Right renal cortex interstitium (tissue), 3 donors: ENCODE data around the gene FAR1. TPM values are rescaled to one million over a fixed set of nuclear protein-coding genes. Genes with fewer than 3 reads are reported as not detected.
A peak's percentile ranks its signal among the peaks of the same experiment; 100 is the strongest.
"Not testable (repeated sequence)": the region's sequence is repeated elsewhere in the genome, so short reads cannot be mapped to it uniquely, and the experiment has no call there.

Experiments
- DNase-seq, 3 donors: peaks; one replicate each; pipeline ENCODE4 v3.0.0-alpha.2; 2013; ENCODE audit warnings: low read depth in 3 of 3, low spot score in 2 of 3
- polyA plus RNA-seq, 3 donors: library from polyadenylated mRNA; unstranded; fragments of 120-200 nt; gene quantifications; one replicate each; pipeline ENCODE4 v1.2.1, GENCODE V29; 2013; ENCODE audit not compliant: insufficient read length in 3 of 3

The FAR1 gene
- polyA plus RNA-seq = 10 to 100 TPM; 61.0 to 74.1 (median 71.4) TPM

DNA sequence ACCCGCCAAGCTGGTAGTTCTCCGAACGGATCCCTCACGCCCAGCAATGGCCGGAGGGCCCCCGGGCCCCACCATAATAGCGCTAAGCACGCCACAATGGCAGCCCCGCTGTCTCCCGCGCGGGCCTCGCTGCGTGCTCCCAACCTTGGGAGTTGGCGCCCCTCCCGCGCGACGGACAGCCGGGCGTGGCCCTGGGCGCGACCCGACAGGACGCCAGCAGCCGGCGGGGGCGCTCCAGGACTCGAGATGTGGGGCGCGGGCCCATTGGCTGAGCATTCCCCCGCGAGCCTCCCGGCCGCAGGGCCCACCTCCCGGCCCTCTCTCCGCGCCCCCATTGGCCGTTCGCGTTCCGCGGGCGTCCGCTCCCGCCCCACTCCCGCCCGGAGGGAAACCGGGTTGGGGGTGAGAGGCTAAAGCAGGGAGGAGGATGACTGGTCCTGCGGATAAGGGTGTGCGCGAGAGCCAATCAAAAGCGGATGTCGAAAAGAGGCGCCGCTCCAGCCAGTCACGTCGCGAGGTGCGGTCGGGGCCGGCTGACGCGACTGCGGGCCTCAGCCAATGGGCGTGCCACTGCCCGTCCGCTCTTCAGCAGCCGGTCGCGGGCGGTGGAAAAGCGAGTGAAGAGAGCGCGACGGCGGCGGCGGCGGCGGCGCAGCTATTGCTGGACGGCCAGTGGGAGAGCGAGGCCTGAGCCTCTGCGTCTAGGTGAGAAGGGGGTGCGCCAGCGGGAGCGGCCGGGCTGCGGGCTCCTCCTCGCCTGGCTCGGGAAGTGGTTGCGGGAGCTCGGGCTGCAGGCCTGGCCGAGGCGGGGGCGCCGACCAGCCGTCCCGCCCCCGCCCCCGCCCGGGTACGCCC is at the start of gene FAR1:
Gene FAR1 (plus strand): TSS at position 567 of the 855 bp plus-strand sequence. CDS start 26,098 bp downstream, outside the sequence.
- peak; percentile 85 to 94 (median 93) for DNase-seq

- DNase-seq = no peak
Measured at GRCh38 chr11:13620063-13620462, 48.4 kb upstream of the FAR1 start.

- DNase-seq = not testable (repeated sequence)
Measured at GRCh38 chr11:13626818-13627217, 41.6 kb upstream of the FAR1 start.

GRCh38 chr11:13628634-13629033 is 39.8 kb upstream of the FAR1 start:
- DNase-seq = not testable (repeated sequence)

DNA sequence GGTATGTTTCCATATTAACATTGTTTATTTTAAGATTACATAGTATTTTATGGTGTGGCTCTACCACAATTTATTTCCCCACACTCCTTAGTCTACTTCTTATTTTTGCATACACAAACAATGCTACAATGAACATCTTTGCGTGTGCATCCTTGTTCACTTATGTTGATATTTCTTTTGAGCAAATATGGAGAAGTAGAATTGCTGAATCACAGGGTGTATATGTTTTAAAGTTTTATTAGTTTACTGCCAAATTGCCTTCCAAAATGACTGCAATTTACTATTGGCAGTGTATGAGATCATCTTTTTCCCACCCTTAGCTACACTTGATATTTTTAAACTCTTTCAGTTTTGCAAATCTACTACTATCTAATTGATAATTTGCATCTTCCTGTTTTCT is 38.7 kb upstream of the FAR1 start:
- no peak for DNase-seq

GRCh38 chr11:13635290-13635689 is 33.2 kb upstream of the FAR1 start:
- DNase-seq = no peak

GRCh38 chr11:13635804-13636203 is 32.7 kb upstream of the FAR1 start:
- DNase-seq = no peak

DNA sequence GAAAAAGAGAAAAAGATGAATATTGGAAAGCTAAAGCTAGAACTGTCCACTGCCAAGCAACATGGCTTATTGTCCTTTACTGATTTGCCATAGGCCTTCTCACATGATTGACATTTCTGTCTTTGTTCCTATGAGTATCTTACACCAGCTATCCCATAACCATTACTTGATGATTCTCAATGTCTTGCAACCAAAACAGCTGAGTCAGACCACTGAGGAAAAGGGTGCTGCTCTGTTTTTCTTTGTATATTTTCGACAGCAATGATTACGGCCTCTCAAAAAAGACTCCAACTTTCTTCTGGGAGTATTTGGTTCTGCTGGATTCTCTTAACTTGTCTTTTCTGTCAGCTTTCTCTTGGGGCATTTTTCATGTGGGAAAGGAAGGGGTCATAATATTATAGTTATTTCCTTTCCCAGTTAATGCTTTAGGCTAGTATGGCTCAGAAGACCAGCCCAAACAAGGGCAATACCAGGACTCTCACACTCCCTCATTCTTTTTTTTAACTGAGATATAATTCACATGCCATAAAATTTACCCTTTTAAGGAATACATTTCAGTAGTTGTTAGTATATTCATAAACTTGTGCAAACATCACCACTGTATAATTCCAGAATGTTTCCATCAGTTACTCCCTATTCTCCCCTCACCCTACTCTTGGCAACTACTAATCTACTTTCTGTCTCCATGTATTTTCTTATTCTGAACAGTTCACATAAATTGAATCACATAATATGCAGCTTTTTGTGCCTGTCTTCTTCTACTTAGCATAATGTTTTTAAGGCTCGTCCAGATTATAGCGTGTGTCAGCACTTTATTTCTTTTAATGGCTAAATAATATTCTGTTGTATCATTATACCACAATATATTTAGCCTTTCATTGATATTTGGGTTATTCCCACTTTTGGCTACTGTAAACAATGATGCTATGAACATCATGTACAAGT is 31.1 kb upstream of the FAR1 start:
- no peak for DNase-seq

DNA sequence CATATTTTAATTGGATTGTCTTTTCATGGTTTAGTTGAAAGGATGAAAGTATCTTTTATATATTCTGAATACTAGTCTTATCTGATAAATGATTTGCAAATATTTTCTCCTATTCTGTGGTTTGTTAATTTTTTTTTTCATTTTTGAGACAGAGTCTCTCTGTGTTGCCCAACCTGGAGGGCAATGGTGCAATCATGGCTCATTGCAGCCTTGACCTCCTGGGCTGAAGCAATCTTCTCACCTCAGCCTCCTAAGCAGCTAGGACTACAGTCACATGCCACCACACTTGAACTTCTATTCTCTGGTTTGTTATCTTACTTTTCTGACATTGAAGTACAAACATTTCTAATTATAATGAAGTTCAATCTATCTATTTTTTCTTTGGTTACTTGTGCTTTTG is 30.0 kb upstream of the FAR1 start:
- DNase-seq = no peak

DNA sequence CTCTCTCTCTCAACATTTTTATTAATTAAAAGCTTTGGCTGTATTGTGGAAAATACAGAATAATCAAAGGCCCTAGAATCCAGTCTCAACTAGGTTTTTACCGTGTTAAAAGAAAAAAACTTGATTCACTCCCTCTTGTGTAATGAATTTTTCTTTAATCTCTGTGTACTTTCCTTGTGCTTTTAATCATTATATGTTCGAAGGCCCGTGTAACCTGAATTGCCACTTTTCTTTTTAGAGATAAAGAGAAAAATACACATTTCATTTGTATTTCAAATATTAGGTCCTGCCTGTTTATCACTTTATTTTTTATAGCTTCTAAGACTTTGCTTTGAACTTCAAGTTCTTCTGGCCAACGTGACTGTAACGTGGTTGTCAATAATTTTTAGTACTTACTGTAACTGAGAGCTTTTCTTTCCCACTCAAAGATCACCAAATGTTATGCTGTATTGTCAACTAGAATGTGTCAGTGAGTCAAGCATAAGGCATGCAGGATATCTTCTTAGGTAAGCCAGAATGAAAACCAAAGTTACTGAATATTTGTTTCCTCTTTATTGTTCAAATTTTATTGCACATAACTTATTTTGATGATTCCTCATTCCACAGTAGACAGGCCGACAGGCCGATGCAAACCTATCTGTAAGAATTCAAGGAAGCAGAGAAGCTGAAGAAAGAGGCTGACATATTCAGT is 23.3 kb upstream of the FAR1 start:
- DNase-seq = no peak

DNA sequence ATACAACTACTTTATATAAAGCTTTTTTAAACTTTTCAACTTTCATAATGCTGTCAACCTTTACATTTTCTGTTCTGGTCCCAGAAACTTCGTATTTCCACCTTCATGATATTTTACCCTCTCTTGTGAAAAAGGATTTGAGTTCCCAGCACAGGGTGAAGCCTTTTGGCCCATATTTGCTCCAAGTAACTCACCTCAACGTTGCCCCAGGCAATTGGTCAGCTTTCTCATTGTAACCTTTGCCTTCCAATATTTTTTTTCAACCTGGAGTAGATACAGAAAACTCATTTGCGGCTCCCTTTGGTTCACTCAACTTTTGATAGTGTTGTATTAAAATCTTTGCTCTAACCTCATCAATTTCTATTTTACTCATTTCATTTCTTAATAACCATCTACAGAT is 21.1 kb upstream of the FAR1 start:
- no peak for DNase-seq

- DNase-seq = no peak
Measured at GRCh38 chr11:13649619-13650018, 18.8 kb upstream of the FAR1 start.

DNA sequence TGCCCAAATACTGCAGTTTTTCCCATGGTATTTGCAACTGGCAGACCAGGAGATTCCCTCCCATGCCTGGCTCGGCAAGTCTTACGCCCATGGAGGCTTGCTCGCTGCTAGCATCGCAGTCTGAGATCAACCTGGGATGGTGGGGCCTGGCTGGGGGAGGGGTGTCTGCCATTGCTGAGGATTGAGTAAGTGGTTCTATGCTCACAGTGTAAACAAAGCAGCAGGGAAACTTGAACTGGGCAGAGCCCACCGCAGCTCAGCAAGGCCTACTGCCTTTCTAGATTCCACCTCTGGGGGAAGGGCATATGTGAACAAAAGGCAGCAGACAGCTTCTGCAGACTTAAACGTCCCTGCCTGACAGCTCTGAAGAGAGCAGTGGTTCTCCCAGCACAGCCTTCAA is 17.0 kb upstream of the FAR1 start:
- DNase-seq = not testable (repeated sequence)

GRCh38 chr11:13661074-13661623 is 7.3 kb upstream of the FAR1 start:
- DNase-seq = no peak

- no peak for DNase-seq
Measured at GRCh38 chr11:13663631-13664071, 4.8 kb upstream of the FAR1 start.

DNA sequence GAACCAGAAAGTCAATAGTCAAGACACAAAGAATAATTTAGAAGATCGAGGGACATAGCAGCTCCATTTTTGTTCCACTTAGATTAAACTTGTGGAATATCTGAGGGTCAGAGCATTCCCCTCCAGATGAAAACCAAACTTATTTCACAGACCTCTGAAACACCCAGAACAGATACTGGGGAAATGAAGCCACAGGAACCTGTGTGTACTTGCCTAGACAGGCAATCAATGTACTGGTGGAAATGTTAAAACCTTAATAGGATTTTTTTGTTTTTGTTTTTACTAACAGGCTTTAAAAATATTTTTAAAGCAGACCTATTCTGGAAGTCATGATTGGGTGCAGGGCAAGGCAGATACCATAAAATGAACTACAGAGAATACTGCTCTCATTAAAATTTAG is 4.1 kb upstream of the FAR1 start:
- no peak for DNase-seq

DNA sequence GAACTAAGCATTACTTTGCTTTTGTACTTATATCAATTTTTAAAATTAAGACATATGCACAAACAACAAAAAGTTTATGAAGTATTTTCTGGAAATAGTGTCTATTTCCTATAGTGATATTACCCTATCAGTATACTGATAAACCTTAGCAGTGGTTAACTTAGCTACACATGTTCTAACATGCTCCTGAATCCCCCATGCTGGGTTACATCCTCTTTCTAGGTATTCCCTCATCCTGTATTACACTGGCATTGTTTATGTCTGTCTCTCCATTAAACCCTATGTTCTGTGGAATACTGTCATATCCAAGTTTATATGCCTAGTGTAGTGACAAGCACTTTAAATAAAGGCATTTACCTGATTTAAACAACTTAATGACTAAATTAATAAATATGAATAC is 1.8 kb upstream of the FAR1 start:
- no peak for DNase-seq

GRCh38 chr11:13667245-13667644 is 1.2 kb upstream of the FAR1 start:
- no peak for DNase-seq

DNA sequence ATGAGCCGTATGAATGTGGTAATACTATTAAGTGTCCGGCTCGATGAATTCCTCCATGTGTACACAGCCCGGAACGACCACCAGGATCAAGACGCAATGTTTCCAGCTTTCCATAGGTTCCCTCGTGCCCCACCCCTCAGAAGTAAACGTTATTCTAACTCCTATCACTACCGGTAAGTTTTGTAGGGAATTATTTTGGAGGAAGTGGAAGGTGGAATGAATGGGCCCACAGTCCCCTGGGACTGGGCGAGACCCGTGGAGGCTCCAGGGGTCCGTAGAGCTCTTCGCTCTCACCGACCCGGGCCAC is 720 bp upstream of the FAR1 start:
- peak in 1 of 3 donors; percentile 5 for DNase-seq

- DNase-seq = peak in 2 of 3 donors; percentile 18 to 25
Measured at GRCh38 chr11:13668957-13669521, 571 bp downstream of the FAR1 start.
